ENCODE measurements around the gene ENTHD1. TPM values are rescaled to one million over a fixed set of nuclear protein-coding genes. Genes with fewer than 3 reads are reported as not detected.

ENTHD1 gene
- total RNA-seq, 1 donor from 2014 or later: not detected

DNA sequence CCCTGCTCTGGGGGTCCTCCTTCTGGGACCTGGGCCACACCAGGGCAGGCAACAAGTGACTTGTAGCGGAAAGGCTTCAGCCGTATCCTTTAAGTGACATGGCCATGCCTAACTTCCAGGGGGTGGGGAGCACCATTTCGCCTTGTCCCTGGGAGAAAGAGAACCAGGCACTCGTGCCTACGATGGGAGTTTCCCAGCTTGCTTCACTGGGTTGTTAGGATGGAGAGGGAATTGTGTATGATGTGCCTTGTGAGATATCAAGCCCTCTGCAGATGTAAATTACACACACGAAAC lies 171.6 kb downstream of the ENTHD1 start:
- DNase-seq (ENCODE audit: low spot score): peak; percentile 38
- intact Hi-C loops (cut with DNase I): no loop called here

DNA sequence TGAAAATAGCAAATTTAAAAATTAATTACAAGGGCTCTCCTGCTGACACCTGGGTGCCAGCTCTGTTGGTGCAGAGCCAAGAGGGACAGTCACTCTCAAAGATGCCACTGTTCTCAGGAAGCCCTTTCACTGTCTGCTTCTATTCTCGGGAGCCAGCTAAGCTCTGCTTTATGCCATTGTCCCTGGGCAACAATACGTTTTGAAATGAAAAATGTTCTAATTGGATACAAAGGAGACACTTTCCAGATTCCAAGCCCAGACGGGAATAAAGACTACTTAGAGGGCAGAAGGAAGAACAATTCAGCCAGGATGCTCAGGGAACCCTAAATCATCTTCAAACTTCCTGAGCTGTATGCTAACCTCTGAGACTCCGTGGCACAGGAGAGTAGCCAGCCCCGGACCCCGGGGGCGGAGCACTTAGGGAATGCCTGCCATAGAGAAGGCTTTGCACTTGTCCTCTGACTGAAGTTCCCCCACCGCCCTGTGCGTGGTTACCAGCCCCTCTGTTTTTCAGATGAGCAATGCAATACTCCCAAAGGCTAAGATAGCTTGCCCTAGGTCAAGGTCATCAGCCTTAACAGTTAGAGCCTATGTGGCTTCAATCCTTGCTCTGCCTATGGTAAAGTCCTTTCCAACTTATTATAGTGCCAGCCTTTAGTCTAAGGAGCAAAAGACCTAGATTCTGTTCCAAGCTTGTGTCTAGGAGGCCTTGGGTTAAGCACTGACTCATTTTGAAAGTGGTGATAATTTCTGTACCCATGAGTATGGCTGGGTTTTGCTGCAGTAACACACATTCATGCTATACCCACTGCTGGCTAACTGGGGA lies 172.1 kb downstream of the ENTHD1 start:
- peak; percentile 71 for DNase-seq (ENCODE audit: low spot score)
- intact Hi-C loops (cut with DNase I): no loop called here

DNA sequence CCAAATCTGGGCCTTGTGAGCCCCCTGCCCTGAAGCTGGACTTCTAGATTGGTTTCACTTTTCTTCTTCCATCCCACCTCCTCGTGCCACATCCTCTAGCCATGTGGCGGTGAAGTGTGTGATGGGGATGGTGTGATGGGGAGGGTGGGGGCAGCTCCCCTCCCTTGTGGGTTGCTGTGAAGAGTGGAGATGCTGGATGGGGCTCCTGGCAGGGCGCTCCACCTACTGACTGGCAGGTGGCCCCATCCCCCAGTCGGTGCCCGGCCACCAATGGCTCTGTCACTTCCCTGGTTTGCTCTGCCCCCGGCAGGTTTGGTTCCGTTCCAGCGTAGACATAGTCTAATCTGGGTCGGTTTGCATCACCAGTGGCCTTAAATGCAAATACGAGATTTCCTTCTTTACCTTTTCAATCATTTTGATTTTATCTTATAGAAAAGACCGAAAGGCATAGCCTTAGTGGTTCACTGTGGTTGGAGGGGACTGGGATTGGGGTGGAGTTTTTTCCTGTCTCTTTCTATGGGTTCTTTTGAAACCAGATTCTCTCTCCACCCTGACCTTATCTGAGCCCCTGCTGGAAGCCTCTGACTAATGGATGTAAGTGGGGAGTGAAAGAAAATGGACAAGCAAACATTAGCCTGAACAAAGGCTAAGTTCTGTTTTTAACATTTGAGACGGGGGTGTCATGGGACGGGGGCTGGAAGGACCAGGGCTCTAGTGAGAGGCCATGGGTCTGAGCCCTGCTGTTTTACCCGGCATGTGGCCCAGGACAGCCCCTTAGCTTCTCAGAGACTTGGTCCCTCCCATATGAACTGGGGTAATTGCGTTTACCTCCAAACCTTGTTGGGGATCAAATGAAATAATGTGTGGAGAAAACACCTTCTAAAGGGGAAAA lies 173.8 kb downstream of the ENTHD1 start:
- DNase-seq (ENCODE audit: low spot score): peak; percentile 26
- intact Hi-C loops (cut with DNase I): no loop called here

DNA sequence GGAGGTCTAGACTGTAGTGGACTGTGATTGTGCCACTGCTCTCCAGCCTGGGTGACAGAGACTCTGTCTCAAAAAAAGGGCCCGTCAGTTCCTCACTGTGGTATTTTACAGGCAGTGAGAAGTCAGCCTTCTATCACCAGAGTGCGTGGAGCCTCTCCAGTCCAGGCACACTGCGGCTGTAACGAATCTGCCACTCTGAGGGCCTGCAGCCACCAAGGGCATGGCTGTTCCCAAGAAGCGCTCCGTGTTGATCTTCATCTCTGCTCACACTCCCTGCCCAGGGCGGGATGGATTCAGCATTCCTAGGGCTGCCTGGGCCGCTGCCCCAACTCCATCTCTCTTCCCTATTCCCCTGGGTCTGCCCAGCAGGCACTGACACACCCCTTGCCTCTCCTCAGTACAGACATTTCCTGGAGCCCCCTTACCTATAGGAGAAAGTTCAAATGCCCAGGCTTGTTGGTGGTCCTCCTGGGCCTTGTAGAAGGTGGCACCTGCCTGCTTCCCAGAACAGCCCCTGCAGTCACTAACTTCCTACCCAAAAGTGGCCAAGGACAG lies 174.6 kb downstream of the ENTHD1 start:
- intact Hi-C loops (cut with DNase I): no loop called here
- DNase-seq (ENCODE audit: low spot score): peak; percentile 39

DNA sequence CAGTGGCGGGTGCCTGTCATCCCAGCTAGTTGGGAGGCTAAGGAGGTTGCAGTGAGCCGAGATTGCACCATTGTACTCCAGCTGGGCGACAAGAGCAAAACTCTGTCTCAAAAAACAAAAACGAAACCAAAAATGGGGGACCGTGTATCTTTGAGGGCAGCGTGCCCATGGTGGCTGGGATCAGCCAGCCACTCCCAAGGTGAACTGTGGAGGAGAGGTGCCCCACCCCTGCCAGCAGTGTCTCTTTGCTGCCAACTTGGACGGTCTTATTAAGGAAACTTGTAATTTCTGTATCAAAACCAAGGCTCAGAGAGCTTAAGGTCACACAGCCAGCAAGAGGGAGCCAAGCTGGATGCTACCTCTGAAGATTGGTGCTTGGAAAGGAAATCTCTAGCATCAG lies 175.4 kb downstream of the ENTHD1 start:
- intact Hi-C loops (cut with DNase I): no loop called here
- DNase-seq (ENCODE audit: low spot score): peak; percentile 14

DNA sequence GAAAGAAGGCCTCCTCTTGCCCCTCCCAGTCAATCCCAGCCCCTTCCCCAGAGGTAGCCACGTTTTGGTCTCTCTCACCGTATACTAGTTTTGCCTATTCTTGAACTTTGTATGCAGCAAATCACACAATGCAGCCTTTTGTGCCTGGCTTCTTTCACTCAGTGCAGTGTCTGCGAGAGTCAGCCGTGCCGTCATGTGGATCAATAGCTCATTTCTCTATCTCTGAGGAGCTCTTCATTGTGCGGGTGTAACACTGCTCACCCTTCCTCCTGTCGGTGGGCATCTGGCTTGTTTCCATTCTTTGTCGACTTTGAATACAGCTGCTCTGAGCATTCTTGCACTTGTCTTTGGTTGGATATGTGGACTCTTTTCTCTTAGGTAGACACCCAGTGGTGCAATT lies 176.5 kb downstream of the ENTHD1 start:
- intact Hi-C loops (cut with DNase I): no loop called here
- peak; percentile 9 for DNase-seq (ENCODE audit: low spot score)

DNA sequence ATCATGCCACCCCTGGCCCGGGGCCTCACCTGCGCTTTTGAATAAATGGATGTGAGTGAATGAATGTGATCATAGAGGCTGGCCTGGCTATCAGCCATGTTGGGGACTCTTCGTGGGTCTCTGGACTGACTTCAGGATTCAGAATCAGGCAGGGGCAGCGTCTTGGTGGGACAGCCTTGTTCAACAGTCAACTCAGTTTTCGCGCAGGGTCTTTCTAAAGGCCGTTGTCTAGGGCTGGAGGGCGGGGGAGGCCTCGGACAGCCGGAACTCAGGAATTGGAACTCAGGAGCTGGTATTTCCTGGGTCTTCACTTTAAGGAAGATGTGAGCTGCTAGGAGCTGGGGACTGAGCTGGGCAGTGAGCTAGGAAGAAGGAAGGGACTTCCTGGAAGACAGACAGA lies 177.0 kb downstream of the ENTHD1 start:
- intact Hi-C loops (cut with DNase I): no loop called here
- DNase-seq (ENCODE audit: low spot score): peak; percentile 43

DNA sequence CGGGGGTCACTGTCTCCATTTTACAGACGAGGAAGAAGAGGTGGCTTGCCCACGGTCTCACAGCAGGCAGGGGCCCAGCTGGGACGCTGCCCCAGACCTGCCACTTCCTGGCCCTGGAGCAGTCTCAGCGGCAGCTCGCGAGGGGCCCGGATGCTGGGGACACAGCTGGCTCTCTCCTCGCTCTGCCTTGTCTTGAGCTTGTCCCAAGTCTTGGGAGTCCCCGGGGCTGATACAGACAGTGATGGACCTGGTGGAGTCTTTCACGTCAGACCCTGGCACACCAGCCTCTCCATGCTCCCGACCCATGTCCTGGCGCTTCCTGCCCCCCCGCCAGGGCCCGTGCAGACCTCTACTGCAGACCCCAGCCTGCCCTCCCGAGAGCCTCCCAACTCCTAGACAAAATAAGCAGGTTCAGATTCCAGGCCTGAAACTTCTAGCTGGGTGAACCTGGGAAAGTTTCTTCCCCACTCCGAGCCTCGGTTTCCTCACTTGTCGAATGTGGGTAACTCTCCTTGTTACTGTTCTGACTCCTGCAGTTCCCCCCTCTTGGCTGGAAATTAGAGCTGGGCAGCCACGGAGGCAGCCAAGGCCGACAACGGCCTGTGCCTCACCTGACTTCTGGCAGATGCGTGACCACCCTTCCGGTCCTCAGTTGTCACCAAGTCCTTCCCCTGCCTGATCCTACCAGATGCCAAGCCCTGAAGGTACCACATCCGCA lies 177.6 kb downstream of the ENTHD1 start:
- peak; percentile 53 for DNase-seq (ENCODE audit: low spot score)

DNA sequence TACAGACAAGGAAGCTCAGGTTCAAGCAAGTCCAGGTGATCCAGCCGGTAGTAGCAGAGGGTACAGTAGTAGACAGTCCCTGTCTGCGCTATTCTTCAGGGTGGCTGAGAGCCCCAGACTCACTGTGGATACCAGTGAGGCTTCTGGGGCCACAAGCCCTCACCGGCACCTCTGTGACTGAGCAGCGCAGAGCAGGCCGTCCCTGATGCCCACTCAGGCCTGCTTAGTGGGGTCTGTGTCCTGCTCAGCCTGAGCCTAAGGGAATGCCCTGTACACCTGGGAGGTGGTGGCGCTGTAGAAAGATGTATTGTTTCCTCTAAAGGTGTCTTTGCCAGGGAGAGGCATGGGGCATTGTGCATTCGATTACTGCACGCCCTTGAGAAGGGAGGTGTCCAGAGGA lies 179.2 kb downstream of the ENTHD1 start:
- peak; percentile 54 for DNase-seq (ENCODE audit: low spot score)
- intact Hi-C loops (cut with DNase I): no loop called here

More for the DNA sequence above, 177.6 kb downstream of the ENTHD1 start:
- intact Hi-C loops (cut with DNase I): no loop called here

DNA sequence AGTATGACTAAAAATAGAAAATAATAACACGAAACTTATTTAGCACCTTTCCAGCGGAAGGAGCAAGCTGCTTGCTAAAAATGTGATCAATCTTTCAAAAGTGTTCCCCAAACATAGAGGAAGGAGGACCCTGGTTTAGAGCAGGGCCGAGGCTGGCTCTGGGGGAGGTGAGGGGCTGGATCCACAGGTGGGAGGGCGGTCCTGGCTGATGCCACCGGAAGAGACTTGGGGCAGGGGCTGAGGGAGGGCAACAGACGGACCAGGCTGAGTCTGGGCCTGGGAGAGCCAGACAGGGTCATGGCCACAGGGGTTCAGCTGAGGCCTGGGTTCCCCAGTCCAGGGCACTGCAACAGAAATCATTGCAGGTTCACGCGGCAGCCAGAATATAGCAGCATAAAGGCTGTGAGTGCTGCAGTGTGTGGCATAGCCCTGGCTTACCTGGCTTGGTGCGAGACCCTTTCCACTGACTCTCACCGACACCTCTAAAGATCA lies 179.7 kb downstream of the ENTHD1 start:
- intact Hi-C loops (cut with DNase I): no loop called here
- DNase-seq (ENCODE audit: low spot score): no peak

DNA sequence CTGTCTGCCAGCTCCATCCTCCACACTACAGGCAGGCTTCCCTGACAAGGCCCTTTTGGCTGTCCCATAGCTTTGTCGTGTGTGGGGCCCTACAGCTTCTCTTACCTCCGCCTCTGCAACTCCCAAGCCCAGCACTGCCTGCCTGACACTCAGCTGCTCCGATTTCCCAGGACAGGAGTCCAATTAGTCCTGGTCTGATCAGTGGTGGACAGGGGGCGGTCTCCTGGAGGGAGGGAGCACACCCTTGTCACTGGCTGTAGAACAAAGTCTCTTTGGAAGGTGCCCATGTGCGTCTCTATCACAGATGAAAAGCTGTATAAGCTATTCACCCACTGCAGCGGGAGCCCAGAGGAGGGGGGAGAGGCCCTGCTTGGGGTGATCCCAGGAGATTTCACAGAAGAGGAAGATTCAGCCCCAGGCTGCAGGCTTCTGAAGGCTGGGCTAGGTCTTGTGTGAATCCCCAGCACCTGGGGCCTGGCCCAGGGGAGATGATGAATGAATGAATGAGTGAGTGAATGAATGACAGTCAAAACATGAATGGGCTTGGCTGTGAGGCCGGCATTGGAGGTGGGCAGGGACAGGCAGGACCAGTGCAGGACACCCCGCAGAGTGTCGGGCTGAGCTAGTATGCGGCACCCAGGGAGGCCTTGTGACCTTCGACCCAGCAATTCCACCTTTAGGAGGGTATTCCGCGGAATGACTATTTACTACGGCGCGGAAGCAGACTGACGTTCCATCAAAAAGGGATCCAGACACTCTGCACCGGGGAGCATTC lies 180.6 kb downstream of the ENTHD1 start:
- intact Hi-C loops (cut with DNase I): no loop called here
- DNase-seq (ENCODE audit: low spot score): no peak

DNA sequence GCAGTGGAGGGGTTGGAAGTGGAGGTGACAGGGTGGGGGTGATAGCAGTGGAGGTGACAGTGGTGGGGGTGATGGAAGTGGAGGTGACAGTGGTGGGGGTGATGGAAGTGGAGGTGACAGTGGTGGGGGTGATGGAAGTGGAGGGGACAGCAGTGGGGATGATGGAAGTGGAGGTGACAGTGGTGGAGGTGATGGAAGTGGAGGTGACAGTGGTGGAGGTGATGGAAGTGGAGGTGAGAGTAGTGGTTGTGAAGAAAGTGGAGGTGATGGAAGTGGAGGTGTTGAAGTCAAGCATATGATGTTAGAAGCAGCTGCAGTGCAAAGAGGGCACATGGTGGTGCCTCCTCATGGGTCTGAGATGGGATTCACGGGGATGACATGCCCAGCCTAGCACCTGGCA lies 181.5 kb downstream of the ENTHD1 start:
- no peak for DNase-seq (ENCODE audit: low spot score)

DNA sequence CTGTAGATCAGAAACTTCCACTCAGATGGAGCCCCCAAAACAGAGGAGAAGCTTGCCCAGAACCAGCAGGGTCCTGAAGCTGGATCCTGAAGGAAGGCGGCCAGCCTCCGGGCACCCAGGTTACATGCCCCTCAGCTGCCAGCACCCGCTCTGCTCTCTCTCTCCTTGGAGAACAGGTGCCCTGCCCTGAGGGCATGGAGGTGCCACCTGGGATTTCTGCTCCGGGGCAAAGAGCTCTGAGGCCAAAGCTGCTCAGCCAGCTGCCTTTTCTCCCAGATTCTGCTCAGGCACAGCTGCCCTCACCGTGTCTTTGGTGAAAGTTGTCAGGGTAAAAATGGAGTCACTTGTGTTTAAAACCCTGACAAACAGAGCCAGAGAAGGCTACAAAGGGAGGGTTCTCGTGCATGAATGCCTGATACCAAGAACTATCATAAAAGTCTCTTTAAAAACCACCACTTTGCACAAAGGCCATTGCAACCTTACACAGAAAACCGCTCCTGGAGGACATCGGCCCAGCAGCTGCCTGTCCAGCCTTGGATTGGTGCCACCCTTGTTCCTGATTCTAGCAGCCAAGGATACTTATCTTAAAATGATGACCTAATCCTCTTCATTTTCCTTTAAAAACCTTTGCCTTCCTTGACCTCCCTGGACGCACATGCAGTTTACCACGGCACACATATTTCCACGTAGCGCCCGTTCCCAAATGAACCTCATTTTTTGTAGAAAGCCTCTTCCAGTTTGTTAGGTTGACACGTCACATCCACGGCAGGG lies 183.0 kb downstream of the ENTHD1 start:
- DNase-seq (ENCODE audit: low spot score): no peak
- intact Hi-C loops (cut with DNase I): no loop called here

More for the DNA sequence above, 181.5 kb downstream of the ENTHD1 start:
- intact Hi-C loops (cut with DNase I): no loop called here

DNA sequence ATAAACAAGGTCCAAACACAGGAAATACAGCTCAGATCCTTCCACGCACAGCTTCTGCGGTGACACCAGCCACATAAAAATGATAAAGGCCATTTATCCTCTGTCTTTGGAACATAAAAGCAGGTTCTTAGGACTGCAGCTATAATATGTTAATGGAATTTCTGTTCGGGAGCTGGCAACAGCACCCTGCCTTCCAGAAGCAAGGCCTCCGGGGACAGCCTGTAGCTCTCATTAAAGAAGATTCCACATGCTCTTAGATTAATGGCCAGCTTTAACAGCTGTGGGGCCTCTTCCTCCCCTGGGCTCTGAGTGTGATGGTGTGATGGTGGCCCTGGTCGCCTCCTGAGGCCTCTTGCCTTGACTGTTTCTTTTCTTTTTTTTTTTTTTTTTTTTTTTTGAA lies 185.7 kb downstream of the ENTHD1 start:
- no peak for DNase-seq (ENCODE audit: low spot score)
- intact Hi-C loops (cut with DNase I): no loop called here

DNA sequence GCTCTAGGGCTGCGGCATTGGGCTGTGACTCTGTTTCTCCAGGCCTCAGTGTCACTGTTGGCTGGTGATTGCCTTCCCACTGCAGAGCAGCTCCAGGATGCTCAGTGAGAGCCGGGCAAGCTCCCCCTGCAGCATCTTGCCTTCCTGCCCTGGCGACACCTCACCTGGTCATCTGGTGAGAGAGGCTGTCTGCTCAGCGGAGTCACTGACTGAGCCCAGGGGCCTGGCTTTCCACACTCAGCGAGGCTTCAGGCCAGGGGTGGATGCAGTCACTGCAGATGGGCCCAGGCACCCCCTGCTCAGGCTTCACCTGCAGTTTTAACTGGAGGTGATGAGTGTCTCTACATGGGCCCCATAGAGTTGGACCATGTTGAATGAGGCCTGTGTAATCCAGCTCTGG lies 186.2 kb downstream of the ENTHD1 start:
- intact Hi-C loops (cut with DNase I): no loop called here
- no peak for DNase-seq (ENCODE audit: low spot score)

DNA sequence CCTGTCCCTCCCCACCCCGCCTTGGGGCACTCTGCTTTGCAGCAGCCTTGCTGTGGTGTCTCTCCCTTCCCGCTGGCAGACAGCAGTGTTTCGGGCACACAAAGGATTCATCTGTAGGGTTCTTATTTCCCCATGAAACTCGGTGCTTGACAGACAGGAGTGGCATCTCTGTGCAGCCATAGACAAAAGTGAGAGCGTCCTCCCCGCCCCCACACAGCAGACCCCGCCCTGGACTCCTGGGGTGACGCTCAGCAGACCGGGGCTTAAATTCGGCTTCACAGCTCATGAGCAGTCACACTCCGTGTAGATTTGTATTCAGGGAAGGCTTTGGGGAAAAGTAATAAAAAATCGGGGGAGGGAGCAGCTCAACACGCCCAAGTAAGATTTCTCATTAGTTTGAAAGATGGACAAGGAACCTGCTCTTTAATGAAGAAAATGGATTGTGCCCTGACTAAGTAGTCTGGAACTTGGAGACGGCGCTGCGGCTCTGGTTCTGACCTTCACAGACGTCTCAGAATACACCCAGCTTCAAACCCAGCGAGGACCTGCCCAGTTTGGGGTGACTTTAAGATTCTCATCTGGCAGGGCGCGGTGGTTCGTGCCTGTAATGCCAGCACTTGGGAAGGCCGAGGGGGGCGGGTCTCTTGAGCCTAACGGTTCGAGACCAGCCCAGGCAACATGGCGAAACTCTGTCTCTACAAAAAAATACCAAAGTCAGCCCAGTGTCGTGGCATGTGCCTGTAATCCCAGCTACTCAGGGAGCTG lies 187.0 kb downstream of the ENTHD1 start:
- intact Hi-C loops (cut with DNase I): no loop called here
- DNase-seq (ENCODE audit: low spot score): no peak

DNA sequence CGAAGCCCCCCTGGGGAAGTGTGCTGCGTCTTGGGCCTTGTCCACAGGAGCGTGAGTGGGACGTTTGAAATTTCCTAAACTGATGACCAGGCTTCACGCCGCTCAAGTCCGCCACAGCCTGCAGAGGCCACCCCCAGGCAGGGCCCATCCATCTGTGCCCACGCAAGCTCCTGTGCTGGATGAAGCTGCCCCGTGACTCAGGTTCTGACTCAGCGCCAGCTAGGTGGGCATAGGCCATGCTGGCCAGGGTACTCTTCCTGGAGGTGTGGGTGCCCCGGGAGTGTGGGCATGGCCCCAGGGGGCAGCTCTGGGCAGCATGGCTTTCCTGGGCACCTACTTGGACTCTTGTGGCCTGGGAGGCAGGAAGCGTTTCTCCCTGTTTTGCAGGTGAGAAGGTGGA lies 188.2 kb downstream of the ENTHD1 start:
- intact Hi-C loops (cut with DNase I): no loop called here
- DNase-seq (ENCODE audit: low spot score): no peak
